ENCODE measurements around the gene TSFM.

DNA sequence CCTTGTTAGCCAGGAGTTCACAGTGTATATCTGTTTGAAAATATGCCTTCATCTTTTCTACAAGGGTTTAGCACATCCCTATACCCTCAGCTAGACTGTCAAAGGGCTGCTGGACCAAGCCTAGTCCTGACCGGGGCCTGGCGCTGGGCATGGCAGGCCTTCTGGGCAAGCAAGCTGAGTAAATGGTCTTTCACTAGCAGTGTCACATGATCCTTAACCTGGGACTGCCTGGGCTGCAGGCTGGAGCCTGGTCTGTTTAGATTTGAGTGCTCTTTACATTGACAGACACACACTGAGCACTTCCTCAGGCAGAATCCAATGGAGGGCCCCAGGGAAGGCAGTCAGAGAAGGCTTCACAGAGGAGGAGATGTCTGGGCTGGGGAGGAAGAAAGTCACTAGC is 42.9 kb downstream of the TSFM start:
- TF ChIP-seq, protein P1, sequence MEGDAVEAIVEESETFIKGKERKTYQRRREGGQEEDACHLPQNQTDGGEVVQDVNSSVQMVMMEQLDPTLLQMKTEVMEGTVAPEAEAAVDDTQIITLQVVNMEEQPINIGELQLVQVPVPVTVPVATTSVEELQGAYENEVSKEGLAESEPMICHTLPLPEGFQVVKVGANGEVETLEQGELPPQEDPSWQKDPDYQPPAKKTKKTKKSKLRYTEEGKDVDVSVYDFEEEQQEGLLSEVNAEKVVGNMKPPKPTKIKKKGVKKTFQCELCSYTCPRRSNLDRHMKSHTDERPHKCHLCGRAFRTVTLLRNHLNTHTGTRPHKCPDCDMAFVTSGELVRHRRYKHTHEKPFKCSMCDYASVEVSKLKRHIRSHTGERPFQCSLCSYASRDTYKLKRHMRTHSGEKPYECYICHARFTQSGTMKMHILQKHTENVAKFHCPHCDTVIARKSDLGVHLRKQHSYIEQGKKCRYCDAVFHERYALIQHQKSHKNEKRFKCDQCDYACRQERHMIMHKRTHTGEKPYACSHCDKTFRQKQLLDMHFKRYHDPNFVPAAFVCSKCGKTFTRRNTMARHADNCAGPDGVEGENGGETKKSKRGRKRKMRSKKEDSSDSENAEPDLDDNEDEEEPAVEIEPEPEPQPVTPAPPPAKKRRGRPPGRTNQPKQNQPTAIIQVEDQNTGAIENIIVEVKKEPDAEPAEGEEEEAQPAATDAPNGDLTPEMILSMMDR (IDR thresholded peaks at IDR 0.05; ENCODE audit: low read length), result no peak
- no peak for TF ChIP-seq EZH2 (IDR thresholded peaks at IDR 0.05; ENCODE audit: borderline replicate concordance, low read length)

Data from OCI-LY1 (cell line).